HepG2 (cell line): Measurements from ENCODE around the gene ZNF763. TPM values are rescaled to one million over a fixed set of nuclear protein-coding genes. Genes with fewer than 3 reads are reported as not detected.

Experiments used
- ATAC-seq: fragments of 200-7000 bp; cut with Tn5 transposase; 3 replicates; pipeline ENCODE4 v1.9.1; 2020; ENCODE audit warnings: mild to moderate bottlenecking, moderate library complexity
- BruUV-seq: library from RNA; stranded (reverse); fragments of 400-500 nt; replicated peaks from 2 replicates; lab custom pipeline; 2021; lab: Mats Ljungman, UMichigan
- CTCF ChIA-PET: fragments of 300-600 bp; formaldehyde crosslinking; extraction: SDS; loops from one replicate; lab custom pipeline; 2021; ENCODE audit warnings: low total read pairs, inconsistent platforms, low intra/inter-chr PET ratio; lab: Yijun Ruan, JAX
- POLR2A ChIA-PET: fragments of 350-600 bp; sonication (Branson Sonifier 250); formaldehyde crosslinking; loops from one replicate; lab custom pipeline; 2020; ENCODE audit warnings: antibody characterized with exemption, inconsistent platforms; lab: Yijun Ruan, JAX
- DNase-seq: peaks from one replicate; pipeline ENCODE4 v3.0.0-alpha.2; 2015; ENCODE audit warnings: low spot score
- FAIRE-seq: peaks from 3 replicates; lab custom pipeline; 2011; peaks lifted over from hg19 to GRCh38; lab: Jason Lieb, UNC
- H2AFZ ChIP-seq: one replicate; pipeline ENCODE4 v1.6.1; 2011; ENCODE audit warnings: low read length, inconsistent platforms
- H3K27ac ChIP-seq: fragments of 300-600 bp; 3 replicates; pipeline ENCODE4 v1.8.0; 2011; ENCODE audit warnings: mixed run types, mild to moderate bottlenecking, mixed read lengths, low read length, inconsistent platforms; ENCODE audit not compliant: insufficient read depth; ENCODE audit errors: extremely low read length
- H3K27me3 ChIP-seq, 2 experiments: fragments of 200-600 bp in 1 of 2; 2 replicates in 1 of 2; 3 replicates in 1 of 2; pipeline versions ENCODE4 v1.6.0 to v1.8.0; 2011; ENCODE audit warnings: low read length in 2 of 2, mild to moderate bottlenecking in 2 of 2, moderate library complexity in 2 of 2, inconsistent platforms in 1 of 2; ENCODE audit not compliant: insufficient read depth in 2 of 2, control insufficient read depth in 1 of 2
- H3K36me3 ChIP-seq, 2 experiments: fragments of 200-600 bp in 1 of 2; replicated peaks in 1 of 2; 2 replicates in 1 of 2; 3 replicates in 1 of 2; pipeline versions ENCODE4 v1.5.1 to v1.8.0; 2011; ENCODE audit warnings: low read length in 2 of 2, inconsistent platforms in 1 of 2; ENCODE audit not compliant: insufficient read depth in 2 of 2, control insufficient read depth in 1 of 2
- H3K4me1 ChIP-seq: 2 replicates; pipeline ENCODE4 v1.5.1; 2012; ENCODE audit warnings: low read length, inconsistent platforms; ENCODE audit not compliant: insufficient read depth
- H3K4me2 ChIP-seq: 2 replicates; pipeline ENCODE4 v1.6.0; 2011; ENCODE audit warnings: low read depth, low read length, inconsistent platforms
- H3K4me3 ChIP-seq, 3 experiments: fragments of 200-600 bp in 1 of 3; sonication (generic), shearing (Covaris generic) in 1 of 3; replicated peaks in 1 of 3; 2 replicates each; pipeline ENCODE4 v1.5.1; 2011 to 2016; ENCODE audit warnings: low read length in 3 of 3, inconsistent platforms in 2 of 3, low read depth in 2 of 3, mild to moderate bottlenecking in 2 of 3, control low read depth in 1 of 3, mixed read lengths in 1 of 3; ENCODE audit not compliant: insufficient read depth in 1 of 3
- H3K79me2 ChIP-seq: one replicate; pipeline ENCODE4 v1.6.1; 2011; ENCODE audit warnings: low read length, inconsistent platforms; ENCODE audit not compliant: insufficient read depth
- H3K9ac ChIP-seq: 2 replicates; pipeline ENCODE4 v1.6.0; 2011; ENCODE audit warnings: mild to moderate bottlenecking, low read depth, low read length, inconsistent platforms; ENCODE audit not compliant: insufficient read depth
- H3K9me3 ChIP-seq: 2 replicates; pipeline ENCODE4 v1.5.1; 2012; ENCODE audit warnings: mild to moderate bottlenecking, low read length
- H4K20me1 ChIP-seq: 2 replicates; pipeline ENCODE4 v1.6.0; 2011; ENCODE audit warnings: inconsistent platforms, mild to moderate bottlenecking, low read length, moderate library complexity; ENCODE audit not compliant: insufficient read depth
- BCL6 ChIP-seq: IDR thresholded peaks from 2 replicates; pipeline ENCODE4 v1.6.1; 2016; ENCODE audit warnings: missing genetic modification reagents, missing compliant biosample characterization
- FOXA1 ChIP-seq, 2 experiments: fragments of 450-650 bp in 1 of 2; sonication (generic) in 1 of 2; formaldehyde crosslinking in 1 of 2; IDR thresholded peaks; 2 replicates each; pipeline versions ENCODE4 v1.4.0 to v1.6.1; 2016 to 2020; ENCODE audit warnings: missing genetic modification reagents in 1 of 2
- ISL2 ChIP-seq: sonication (generic); formaldehyde crosslinking; IDR thresholded peaks from 2 replicates; pipeline ENCODE4 v1.5.0; 2020; ENCODE audit warnings: missing genetic modification reagents
- JDP2 ChIP-seq: sonication (generic); formaldehyde crosslinking; IDR thresholded peaks from 2 replicates; pipeline ENCODE4 v1.8.1; 2022; ENCODE audit warnings: missing genetic modification reagents, borderline replicate concordance
- NCOA2 ChIP-seq: sonication (generic); formaldehyde crosslinking; IDR thresholded peaks from 2 replicates; pipeline ENCODE4 v1.8.0; 2022; ENCODE audit warnings: inconsistent platforms
- SOX13 ChIP-seq, 3 experiments: fragments of 450-650 bp in 1 of 3; sonication (generic) in 1 of 3; formaldehyde crosslinking in 1 of 3; IDR thresholded peaks in 2 of 3; conservative IDR thresholded peaks in 1 of 3; 2 replicates each; pipeline versions ENCODE4 v1.5.0 to v1.6.1; 2016 to 2020; ENCODE audit warnings: antibody characterized with exemption in 1 of 3, mild to moderate bottlenecking in 1 of 3, missing compliant biosample characterization in 1 of 3, missing genetic modification reagents in 1 of 3, moderate library complexity in 1 of 3
- SP1 ChIP-seq, 2 experiments: fragments of 450-650 bp in 1 of 2; sonication (generic) in 1 of 2; formaldehyde crosslinking in 1 of 2; IDR thresholded peaks; 2 replicates each; pipeline versions ENCODE4 v1.4.0 to v1.6.1; 2016 to 2020; ENCODE audit warnings: missing genetic modification reagents in 1 of 2
- TCF7 ChIP-seq: sonication (generic); IDR thresholded peaks from 2 replicates; pipeline ENCODE4 v1.6.1; 2016; ENCODE audit warnings: antibody characterized with exemption, low read depth
- ZNF75D ChIP-seq: sonication (generic); formaldehyde crosslinking; IDR thresholded peaks from 2 replicates; pipeline ENCODE4 v1.8.1; 2023; ENCODE audit warnings: missing genetic modification reagents, mild to moderate bottlenecking, borderline replicate concordance
- WGBS: methylation state at CpG from one replicate; pipeline ENCODE4 v1.1.6; 2017; ENCODE audit warnings: low lambda C conversion rate; 5-methylcytosine and 5-hydroxymethylcytosine counted together
- in situ Hi-C: cut with HindIII; loops from 2 replicates; pipeline ENCODE4 v1.10.0; 2017; ENCODE audit warnings: low pct_unique_long_range_greater_than_20kb; ENCODE audit not compliant: extremely low pct_ligation_motif_present
- intact Hi-C: fragments of 100-400 bp; cut with micrococcal nuclease; formaldehyde crosslinking; loops from one replicate; pipeline ENCODE4 v1.10.0; 2022; ENCODE audit not compliant: unreplicated experiment
- polyA plus RNA-seq, 8 experiments: library from polyadenylated mRNA; depleted of rRNA in 3 of 8; stranded (reverse) in 7 of 8; unstranded in 1 of 8; fragments of >200 nt; fragmentation: Illumina TruSeq in 4 of 8; extraction: Trizol in 4 of 8; gene quantifications; 2 replicates each; pipeline versions ENCODE4 v1.2.1 to v1.2.3, GENCODE V29; 2011 to 2016; ENCODE audit warnings: low read depth in 4 of 8, missing spikeins in 1 of 8, mixed read lengths in 1 of 8; ENCODE audit not compliant: insufficient read depth in 1 of 8
- total RNA-seq, 5 experiments: library from RNA; depleted of rRNA; stranded (reverse); fragments of >200 nt; fragmentation: Illumina TruSeq; extraction: Trizol; gene quantifications; 2 replicates each; pipeline ENCODE4 v1.2.3, GENCODE V29; 2016; ENCODE audit warnings: low read depth in 1 of 5
- TF ChIP-seq, protein P1 (sequence below): IDR thresholded peaks from 2 replicates; pipeline ENCODE4 v1.4.0; 2020; ENCODE audit warnings: mild to moderate bottlenecking, missing genetic modification reagents
- TF ChIP-seq, protein P2 (sequence below): sonication (generic); formaldehyde crosslinking; IDR thresholded peaks from 2 replicates; pipeline ENCODE4 v1.8.0; 2022; ENCODE audit warnings: mild to moderate bottlenecking, missing genetic modification reagents; ENCODE audit not compliant: insufficient replicate concordance

ZNF763 gene
- total and polyA plus RNA-seq, 2 of the 13 experiments (the other 11 are each of a cell fraction or from before 2014, with no cell fraction given) = 0.08 to 0.42 TPM

DNA sequence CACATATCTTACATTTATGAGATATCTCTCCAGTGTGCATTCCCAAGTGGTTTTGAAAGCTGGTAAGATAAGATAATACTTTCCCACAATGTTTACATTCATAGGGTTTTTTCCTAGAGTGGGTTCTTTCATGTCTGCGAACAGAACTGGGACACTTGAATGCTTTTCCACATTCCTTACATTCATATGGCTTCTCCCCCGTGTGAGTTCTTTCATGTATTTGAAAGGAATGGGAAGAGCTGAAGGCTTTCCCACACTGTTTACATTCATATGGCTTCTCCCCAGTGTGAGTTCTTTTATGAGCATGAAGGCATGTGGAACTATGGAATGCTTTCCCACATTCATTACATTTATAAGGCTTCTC, 50.9 kb downstream of the ZNF763 start:
- Histone ChIP-seq H3K9me3 (peaks cover 18% of the 10 kb centered on the region), H3K9ac (no peak overlapping the region), H2AFZ (no peak overlapping the region), H4K20me1 (no peaks in the 10 kb centered on the region), H3K36me3 (peaks cover 4 to 20% of the 10 kb centered on the region in 2 experiments; a peak in 3 of 5 replicates), H3K27me3 (no peaks in the 10 kb centered on the region), H3K4me3 (no peak overlapping the region), H3K4me2 (no peak overlapping the region), H3K27ac (peak overlapping the region; percentile 45), H3K79me2 (no peaks in the 10 kb centered on the region), H3K4me1 (peaks cover 17% of the 10 kb centered on the region)
- no TSS peak for BruUV-seq
- TF ChIP-seq ZNF75D (CRISPR knock-in tag) (peak; percentile 97), JDP2 (no peak), FOXA1 (IDR thresholded peaks at IDR 0.05) (no peak), FOXA1 (CRISPR knock-in tag; IDR thresholded peaks at IDR 0.05) (0 out of 2 replicates have a peak, but pooled peaks have one; percentile 9), TCF7 (peak; percentile 61), SP1 (IDR thresholded peaks at IDR 0.05) (no peak), SP1 (CRISPR knock-in tag; IDR thresholded peaks at IDR 0.05) (no peak), ISL2 (CRISPR knock-in tag) (peak; percentile 36; the same call in 1 of the 2 replicates), NCOA2 (CRISPR knock-in tag) (peak; percentile 45), BCL6 (peak; percentile 70), SOX13 (IDR thresholded peaks at IDR 0.05) (no peak), SOX13 (CRISPR knock-in tag; conservative IDR thresholded peaks at IDR 0.05 in 1 of 2, IDR thresholded peaks at IDR 0.05 in 1 of 2) (0 out of 4 replicates have a peak, but pooled peaks of 1 of the 2 experiments have one; percentile 21)
- TF ChIP-seq, protein P1, sequence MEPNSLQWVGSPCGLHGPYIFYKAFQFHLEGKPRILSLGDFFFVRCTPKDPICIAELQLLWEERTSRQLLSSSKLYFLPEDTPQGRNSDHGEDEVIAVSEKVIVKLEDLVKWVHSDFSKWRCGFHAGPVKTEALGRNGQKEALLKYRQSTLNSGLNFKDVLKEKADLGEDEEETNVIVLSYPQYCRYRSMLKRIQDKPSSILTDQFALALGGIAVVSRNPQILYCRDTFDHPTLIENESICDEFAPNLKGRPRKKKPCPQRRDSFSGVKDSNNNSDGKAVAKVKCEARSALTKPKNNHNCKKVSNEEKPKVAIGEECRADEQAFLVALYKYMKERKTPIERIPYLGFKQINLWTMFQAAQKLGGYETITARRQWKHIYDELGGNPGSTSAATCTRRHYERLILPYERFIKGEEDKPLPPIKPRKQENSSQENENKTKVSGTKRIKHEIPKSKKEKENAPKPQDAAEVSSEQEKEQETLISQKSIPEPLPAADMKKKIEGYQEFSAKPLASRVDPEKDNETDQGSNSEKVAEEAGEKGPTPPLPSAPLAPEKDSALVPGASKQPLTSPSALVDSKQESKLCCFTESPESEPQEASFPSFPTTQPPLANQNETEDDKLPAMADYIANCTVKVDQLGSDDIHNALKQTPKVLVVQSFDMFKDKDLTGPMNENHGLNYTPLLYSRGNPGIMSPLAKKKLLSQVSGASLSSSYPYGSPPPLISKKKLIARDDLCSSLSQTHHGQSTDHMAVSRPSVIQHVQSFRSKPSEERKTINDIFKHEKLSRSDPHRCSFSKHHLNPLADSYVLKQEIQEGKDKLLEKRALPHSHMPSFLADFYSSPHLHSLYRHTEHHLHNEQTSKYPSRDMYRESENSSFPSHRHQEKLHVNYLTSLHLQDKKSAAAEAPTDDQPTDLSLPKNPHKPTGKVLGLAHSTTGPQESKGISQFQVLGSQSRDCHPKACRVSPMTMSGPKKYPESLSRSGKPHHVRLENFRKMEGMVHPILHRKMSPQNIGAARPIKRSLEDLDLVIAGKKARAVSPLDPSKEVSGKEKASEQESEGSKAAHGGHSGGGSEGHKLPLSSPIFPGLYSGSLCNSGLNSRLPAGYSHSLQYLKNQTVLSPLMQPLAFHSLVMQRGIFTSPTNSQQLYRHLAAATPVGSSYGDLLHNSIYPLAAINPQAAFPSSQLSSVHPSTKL = peak; percentile 56
- TF ChIP-seq, protein P2, sequence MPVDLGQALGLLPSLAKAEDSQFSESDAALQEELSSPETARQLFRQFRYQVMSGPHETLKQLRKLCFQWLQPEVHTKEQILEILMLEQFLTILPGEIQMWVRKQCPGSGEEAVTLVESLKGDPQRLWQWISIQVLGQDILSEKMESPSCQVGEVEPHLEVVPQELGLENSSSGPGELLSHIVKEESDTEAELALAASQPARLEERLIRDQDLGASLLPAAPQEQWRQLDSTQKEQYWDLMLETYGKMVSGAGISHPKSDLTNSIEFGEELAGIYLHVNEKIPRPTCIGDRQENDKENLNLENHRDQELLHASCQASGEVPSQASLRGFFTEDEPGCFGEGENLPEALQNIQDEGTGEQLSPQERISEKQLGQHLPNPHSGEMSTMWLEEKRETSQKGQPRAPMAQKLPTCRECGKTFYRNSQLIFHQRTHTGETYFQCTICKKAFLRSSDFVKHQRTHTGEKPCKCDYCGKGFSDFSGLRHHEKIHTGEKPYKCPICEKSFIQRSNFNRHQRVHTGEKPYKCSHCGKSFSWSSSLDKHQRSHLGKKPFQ (CRISPR knock-in tag) = peak; percentile 64
- intact Hi-C loops (no loop called here), in situ Hi-C loops (no loop called here)
- DNase-seq = peak; percentile 88
- WGBS = 8% methylated on average over 2 of the region's 2 CpGs
- no peak for FAIRE-seq
- ChIA-PET POLR2A (no interaction called here), CTCF (no interaction called here)
- peak; percentile 35; the same call in 2 of the 3 replicates for ATAC-seq
